NOMO-1 (cell line): ENCODE data around the gene TUSC2.

Experiments
- DNase-seq, 2 experiments: peaks; one replicate each; lab custom pipeline; 2025; ENCODE audit not compliant: unreplicated experiment in 2 of 2; lab: John Stamatoyannopoulos, UW

The TUSC2 gene

DNA sequence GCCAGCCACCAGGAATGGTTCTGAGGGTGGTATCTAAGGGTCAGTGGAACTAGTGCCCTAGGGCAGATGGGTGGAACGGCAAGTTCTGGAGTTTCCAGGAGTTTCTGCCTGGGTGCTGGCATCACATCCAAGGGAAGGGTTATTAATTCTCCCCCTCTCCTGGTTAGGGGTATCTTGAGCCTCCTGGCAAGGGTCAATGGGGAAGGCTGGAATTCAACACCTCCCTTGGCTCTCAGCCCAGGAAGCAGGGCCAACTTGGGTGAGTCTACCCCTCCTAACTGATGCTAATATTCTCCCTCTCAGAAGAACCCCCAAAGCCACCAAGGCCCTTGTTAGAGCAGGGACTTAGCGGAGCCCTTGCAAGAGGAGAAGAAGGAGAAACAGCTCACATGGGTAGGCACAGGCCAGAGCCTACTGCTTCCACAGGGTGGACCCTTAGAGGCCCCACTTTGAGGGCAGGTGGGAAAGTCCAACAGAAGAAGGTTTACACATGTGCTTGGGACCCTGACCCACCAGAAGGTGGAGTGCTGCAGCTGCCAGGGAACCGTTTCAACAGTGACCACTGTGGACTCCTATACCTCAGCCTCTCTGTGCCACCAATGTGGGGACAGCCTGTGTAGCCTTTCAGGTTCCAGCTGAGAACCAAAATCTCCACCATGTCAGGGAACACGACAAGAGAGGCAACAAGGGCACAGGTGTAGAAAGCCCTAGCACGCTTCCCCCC lies 28.0 kb upstream of the TUSC2 start:
- no peak for DNase-seq

DNA sequence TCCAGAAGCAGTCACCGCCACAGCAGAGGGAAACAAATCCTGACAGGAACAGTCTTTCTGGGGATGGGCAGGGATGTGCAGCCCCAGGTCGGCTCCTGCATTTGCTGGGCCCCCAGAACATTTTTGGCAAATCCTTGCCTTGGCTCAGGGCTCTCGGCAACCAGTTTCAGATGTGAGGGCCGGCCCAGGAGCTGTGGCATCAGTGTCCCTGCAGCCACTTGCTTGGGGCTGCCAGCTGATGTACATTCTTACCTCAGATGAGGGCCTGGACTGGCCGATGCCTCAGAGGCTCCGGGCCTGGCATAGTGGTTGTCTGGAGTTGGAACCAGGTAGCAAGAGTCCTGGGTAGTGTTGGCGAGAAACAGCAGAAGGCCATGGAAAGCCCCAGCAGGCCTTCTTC lies 26.8 kb upstream of the TUSC2 start:
- no peak for DNase-seq

DNA sequence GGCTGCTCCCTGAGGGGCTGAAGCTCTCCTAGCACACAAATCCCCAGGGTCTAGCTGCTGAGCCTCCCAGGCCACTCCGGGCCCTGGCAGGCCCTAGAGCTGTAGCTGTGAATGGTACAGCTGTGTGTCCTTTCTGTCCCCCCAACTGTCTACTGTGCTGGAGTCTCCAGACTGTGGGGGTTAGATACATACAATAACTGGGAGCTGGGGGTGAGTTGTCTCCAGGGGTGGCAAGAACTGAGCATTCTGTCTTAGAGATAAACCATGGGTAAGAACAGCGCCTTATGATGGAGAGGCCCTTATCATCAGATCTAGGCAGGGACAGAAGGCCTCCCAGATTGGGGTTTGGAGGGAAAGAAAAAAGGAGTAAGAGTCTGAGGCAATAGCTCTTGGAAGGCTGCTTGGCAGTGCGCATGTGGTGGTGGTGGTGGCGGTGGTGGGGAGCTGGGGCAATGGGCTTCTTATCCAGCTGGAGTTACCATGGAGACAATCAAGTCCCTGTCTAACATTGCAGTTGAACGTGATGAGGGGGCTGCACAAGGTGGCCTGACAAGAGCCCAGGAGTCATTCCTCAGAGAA lies 26.3 kb upstream of the TUSC2 start:
- no peak for DNase-seq

DNA sequence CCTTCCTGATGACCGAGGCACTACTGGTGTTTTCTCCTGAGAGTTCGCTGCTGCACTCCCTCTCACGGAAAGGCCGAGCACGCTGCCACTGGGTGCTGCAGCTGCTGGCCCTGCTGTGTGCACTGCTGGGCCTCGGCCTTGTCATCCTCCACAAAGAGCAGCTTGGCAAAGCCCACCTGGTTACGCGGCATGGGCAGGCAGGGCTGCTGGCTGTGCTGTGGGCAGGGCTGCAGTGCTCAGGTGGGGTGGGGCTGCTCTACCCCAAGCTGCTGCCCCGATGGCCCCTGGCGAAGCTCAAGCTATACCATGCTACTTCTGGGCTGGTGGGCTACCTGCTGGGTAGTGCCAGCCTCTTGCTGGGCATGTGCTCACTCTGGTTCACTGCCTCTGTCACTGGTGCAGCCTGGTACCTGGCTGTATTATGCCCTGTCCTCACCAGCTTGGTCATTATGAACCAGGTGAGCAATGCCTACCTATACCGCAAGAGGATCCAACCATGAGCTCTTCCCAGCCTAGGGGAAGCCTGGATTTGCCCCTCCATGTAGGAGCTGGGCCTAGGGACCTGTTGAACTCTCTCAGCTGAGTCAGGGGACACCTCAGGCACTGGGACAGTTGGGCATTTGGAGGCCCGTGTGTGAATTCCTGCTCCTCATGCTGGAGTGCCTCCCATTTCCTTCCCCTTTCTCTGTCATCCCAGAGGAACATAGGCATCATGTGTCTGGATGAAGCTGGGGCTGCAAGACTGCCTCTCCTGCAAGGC lies 25.4 kb upstream of the TUSC2 start:
- no peak for DNase-seq

DNA sequence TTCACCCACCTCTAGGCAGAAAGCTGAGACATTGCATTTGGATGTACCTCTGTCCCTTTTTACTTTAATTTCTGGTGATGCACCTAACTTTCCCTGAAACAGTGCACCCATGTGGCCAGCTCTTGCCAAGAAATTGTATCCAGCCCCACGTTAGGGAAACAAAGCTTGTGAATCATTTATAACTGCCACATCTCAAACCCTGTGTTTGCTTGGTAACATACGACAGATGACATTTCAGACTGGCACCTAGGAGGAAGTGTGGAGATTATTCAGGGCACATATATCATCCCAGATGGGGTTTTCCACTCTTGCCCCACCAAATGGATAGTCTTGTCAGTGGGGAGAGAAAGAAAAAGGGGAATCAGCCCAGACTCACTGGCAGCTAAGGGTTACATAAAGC lies 24.8 kb upstream of the TUSC2 start:
- no peak for DNase-seq

DNA sequence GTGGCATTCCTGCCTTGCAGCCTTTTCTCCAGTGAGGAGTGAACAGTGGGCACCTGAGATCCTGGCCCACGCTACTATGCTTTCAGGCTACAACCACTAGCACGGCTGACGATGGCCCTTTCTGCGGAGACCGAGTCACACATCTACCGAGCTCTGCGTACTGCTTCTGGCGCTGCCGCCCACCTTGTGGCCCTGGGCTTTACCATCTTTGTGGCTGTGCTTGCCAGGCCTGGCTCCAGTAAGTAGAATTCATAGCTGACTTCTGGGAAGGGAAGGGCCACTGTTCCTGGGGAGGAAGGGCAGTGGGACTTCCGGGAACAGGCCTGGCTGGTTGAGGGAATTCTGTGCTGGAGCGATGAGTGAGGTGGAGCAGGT lies 23.3 kb upstream of the TUSC2 start:
- DNase-seq: no peak

DNA sequence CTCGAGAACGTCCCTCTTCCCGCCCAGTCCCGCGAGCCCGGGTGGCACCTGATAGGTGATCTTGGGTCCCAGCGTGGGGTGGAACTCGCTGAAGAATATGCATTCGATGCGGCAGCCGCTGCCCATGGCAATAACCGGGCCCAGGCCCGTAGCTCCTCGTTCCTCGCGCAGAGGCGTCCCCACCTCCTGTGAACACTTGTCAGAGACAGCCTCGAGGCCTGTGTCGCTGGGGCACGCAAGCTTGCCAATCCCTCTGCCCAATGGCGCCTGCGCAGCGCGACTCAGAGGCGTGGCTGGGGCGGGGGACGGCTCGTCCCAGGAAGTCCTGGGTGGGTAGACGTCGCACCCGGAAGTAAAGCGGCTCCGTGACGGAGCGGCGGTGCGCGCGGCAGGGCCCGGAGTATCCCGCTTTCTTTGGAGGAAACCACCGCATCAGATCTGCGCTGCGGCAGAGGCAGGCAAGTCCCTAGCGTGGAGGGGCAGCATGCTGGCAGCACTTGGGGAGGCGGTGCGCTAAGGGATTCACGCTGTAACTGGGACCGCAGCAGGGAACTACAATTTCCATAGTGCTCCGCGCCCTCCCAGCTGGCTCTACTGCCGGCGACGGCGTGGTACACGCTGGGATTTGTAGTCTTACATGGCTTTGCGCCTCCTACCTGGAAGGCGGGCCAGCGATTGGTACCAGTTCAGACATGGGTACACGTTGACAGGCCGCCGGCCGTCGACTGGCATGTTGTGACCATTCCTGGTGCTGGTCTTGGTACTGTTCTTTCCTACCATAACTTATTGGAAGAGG lies 22.7 kb upstream of the TUSC2 start, which contains the start of the genes CYB561D2 and NPRL2:
CYB561D2 (plus strand) TSS at position 336 of the 796 bp plus-strand sequence. CDS start 572 bp downstream, outside the sequence.
NPRL2 (minus strand) TSS at position 249 of the 796 bp plus-strand sequence; CDS start at position 126, 123 bp downstream.
- DNase-seq: peak; percentile 91 to 94

DNA sequence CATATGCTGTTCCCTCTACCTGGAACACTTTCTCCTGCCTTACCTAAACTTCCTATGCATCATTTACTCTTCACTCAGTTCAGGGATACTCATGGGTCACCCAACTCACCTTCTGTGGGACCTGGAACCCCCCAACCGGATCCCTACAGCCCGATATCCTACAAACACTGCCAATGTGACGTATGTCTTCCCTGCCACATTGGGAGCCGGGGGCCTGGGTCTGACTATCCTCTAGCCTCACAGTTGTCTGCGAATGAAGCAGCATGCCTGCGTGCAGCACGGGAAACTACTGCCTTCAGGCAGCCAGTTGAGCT lies 22.1 kb upstream of the TUSC2 start:
- DNase-seq: no peak

DNA sequence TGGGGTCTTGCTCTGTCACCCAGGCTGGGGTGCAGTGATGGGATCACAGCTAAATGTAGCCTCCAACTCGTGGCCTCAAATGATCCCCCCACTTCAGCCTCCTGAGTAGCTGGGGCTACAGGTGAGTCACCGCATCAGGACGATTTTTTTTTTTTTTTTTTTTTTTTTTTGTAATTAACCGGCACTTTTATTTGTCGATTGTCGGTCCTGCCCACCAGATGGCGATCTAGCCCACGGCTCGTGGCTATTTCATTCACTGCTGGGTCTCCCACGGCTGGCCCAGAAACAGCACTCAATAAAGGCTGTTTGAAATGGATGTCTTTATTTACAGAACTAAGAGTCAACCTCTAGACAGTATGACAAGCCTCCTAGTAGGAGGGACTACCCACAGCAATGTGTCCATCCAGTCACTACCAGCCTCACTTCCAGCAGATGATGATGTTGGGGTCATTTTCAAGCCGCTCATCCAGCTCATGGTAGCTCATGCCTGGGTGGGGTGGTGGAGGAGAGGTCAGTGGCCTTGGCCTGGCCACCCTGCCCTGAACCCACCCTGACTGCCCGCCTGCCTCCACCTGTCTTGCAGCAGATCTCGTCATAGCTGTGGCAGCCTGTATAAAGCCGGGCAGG lies 19.3 kb upstream of the TUSC2 start:
- DNase-seq: peak; percentile 27 to 62

DNA sequence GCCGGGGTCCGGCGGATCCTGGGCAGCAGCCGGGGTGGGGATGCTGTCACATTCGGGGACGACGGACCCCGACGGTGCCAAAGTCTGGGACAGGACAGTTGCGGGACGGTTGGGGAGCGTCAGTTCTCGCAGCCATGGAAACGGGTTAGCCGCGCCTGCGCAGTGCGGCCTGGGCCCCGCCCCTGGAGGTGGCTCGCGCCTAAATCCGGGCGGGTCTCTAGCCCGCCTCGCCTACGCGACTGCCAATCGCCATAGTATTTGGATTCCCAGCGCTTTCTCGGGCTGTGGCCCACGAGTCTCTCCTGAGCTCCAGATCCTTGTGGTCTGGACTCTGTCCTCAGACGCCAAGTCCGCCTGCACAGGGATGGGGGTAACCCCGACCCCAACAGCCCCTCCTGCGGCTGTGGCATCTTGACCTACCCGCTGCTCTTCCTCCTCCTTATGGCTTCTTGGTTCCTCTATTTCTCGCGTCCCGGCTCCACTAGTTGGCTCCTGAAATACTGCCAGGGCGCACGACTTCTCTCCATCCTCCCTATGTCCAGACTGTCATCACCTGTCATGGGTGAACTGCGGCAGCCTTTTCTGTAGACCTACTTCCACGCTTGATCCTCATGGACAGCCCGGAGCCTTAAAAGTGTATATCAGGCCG lies 17.7 kb upstream of the TUSC2 start, which contains the start of gene ZMYND10:
ZMYND10 (minus strand) TSS at position 147 of the 649 bp plus-strand sequence. CDS start 153 bp downstream, outside the sequence.
- peak; percentile 66 to 78 for DNase-seq

DNA sequence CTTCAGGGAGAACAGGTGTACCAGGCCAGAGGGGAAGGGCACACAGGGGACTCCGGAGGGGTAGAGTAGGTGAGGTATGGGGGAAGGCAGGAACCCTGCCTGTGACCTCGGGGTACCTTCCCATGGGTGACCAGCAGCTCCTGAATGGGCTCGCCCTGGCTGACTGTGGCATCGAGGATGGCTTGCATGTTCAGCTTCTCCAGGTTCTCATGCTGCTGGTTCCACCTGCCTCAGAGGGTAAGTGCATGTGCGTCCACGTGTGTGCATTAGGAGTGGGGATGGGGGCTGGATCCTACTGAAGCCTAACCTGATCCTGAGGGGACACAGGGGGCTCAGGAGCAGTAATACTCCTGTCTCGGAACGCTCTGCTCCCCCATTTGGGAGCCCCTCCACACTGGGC lies 17.0 kb upstream of the TUSC2 start:
- no peak for DNase-seq

DNA sequence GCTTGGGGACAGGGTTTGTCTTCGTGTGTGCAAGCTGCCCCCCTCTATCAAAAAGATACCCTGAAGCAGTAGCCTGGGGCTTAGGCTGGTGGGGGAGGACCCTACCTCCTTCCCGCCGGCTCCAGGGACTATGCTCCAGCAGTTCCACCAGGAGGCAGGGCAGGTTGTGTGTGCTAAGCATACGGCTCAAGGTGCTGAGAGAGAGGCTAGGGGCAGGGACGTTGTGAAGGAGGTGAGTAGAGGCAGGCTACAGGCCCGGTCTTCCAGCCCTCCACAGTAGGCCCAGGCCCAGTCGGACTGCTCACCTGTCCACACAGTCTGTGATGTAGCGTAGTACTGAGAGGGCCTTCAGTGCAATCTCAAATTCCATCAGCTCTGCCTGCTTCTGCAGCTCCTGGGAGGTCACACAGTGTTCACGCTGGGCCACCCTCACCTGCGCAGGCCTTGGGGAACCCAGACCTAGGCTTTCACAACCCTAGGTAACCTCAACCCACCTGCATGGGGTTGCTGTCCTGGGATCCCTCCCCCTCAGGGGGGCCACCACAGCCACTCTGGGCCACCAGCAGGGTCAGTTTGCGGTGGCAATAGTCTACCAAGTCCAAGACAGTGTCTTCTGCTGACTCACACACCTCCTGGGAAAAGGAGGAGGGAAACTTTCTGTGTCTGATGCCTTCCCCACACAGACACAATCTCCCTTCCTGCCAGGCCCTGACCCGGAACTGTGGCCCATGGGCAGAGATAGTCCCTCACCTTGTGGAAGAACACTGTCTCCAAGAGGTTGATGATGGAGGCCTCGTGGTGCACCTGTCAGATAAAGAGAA lies 15.0 kb upstream of the TUSC2 start:
- DNase-seq: no peak

DNA sequence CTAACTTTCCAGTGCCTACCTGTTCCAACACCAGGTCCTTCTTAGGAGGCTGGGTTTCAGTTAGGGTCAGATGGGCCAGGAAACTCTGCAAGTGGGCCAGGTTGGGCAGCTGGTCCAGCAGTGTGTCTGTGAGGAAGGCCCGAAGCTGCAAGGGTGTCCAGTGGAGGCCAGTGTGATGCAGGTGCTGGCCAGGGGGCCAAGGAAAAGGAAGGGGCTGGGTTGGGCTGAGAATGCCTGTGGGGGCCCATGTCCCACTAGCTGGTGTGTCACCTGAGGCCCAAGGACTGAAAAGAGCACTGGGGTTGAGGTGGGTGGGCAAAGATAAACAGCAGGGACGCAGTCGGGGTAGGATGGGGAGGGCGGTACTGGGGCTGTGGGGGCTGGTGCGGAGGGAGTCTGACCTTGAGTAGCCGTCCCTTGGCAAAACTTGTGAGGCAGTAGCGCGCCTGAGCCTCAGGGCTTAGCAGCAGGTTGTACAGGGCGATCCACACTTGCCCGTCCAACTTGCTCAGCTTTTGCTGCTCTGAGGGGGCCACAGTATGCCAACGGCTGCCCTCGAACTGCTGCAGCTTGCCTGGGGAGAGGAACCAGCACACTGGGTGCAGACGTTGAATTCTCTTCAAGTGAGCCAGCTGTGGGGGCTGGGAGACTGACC lies 14.1 kb upstream of the TUSC2 start:
- DNase-seq: no peak

DNA sequence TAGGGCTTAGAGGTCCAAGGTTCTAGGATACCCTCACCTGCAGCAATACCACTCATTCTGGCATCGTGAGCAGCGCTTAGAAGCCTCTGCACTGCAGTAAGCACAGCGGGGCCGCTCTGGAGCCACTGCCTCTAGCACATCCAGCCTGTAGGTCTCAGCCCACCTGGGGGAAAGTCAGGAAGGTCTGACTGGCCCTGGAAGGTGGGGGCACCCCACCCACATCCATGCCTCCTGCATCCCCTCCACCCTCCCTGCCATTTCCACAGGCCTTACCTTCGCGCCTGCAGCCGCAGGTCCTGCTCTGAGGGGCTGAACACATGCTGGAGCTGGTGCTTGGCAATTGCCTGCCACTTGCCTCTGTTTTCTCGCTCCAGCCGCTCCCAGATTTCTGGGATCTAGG lies 13.5 kb upstream of the TUSC2 start:
- no peak for DNase-seq

DNA sequence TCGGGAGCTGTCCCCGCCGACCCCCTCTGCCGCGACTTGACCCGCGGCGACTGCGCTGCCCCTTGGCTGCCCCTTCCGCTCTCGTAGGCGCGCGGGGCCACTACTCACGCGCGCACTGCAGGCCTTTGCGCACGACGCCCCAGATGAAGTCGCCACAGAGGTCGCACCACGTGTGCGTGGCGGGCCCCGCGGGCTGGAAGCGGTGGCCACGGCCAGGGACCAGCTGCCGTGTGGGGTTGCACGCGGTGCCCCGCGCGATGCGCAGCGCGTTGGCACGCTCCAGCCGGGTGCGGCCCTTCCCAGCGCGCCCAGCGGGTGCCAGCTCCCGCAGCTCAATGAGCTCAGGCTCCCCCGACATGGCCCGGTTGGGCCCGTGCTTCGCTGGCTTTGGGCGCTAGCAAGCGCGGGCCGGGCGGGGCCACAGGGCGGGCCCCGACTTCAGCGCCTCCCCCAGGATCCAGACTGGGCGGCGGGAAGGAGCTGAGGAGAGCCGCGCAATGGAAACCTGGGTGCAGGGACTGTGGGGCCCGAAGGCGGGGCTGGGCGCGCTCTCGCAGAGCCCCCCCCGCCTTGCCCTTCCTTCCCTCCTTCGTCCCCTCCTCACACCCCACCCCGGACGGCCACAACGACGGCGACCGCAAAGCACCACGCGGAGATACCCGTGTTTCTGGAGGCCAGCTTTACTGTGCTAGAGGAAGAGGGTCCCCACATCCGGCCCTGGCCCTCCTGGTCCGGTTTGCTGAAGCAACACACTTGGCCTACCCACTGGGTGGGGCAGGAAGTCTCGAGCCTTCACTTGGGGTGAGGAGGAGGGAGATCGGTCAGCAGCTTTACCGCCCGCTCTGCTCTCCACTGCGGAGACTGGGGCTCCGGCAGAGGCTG lies 12.7 kb upstream of the TUSC2 start, which contains the start of gene RASSF1:
RASSF1 (minus strand) TSS at position 389 of the 882 bp plus-strand sequence; CDS start at position 358, 31 bp downstream.
- peak; percentile 95 to 98 for DNase-seq

DNA sequence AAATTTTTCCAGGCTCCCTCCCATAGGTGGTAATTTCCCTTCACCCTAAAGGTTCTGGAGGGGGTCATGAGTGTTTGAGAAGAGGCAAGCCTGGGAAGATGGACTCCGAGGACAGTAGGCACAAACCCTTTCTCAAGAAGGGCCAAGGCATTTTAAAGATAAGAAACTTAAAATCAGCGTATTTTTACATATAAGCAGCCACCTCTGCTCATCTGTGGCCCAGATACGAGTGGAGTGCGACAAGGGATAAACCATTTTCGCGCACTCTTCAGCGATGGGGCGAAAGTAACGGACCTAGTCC lies 12.1 kb upstream of the TUSC2 start:
- no peak for DNase-seq

DNA sequence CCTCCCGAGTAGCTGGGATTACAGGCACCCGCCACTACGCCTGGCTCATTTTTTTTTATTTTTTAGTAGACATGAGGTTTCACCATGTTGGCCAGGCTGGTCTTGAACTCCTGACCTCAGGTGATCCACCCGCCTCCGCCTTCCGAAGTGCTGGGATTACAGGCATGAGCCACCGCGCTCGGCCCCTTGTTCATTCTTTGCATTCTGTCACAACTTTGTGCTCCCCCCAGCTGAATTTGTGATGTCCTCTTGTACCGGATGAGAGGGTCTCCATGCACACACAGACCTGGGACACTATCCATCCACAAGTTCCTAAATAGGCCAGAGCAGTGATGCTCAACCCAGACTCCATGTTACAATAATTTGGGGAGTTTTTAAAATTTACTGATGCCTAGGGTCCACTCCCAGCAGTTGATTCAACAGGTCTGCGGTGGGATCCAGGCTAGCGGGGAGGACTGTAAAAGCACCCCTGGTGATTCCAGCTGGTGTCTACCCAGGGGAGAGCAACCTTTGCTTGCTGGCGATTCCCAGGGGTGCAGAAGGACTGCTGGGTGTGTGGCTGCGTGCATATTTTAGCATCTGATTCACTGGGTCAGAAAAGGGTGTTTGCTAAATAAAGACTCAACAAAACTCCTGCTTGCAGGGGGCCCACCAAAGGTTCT lies 11.6 kb upstream of the TUSC2 start:
- DNase-seq: no peak
